Measurements from ENCODE around the gene GALNTL6. TPM values are rescaled to one million over a fixed set of nuclear protein-coding genes. Genes with fewer than 3 reads are reported as not detected.

GALNTL6 gene
- total and polyA plus RNA-seq, 2 donors (not counting 3 experiments of a cell fraction or from before 2014, with no cell fraction given): not detected

DNA sequence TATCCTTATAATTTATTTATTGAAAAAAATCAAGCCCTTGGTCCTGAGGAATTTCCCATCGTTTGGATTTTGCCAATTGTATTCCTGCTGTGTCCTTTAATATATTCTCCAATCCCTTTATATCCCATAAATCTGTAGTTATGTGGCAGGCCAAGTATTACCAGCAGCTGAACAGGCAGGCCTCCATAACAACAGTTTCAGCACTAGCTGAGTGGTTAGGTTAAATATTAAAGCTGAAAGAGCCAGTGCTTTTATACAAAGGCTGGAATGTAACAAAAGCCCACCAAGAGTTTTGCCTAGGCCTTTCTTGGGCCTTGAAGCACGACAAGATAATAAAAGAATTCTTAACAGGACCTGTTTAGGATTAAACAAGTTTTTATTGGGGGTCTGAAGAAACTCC is 988.8 kb downstream of the GALNTL6 start:
- Histone ChIP-seq H4K20me1 (replicated peaks; ENCODE audit: control insufficient read depth, extremely low read depth, insufficient read depth, low read length) (no peaks in the 10 kb centered on the region), H3K9me3 (replicated peaks; ENCODE audit: control insufficient read depth, insufficient read depth, low read length) (no peaks in the 10 kb centered on the region), H3K4me1 (ENCODE audit: control insufficient read depth, extremely low read depth, insufficient read depth, low read length) (no peaks in the 10 kb centered on the region), H2AFZ (ENCODE audit: low read depth, low read length) (no peak overlapping the region), H3K9me1 (replicated peaks; ENCODE audit: control insufficient read depth, extremely low read depth, insufficient read depth, low read length) (no peaks in the 10 kb centered on the region), H3K27me3 (ENCODE audit: control insufficient read depth in 2 of 2, insufficient read depth in 2 of 2, low read length in 2 of 2) (no peaks in the 10 kb centered on the region), H3K36me3 (ENCODE audit: control insufficient read depth in 2 of 2, extremely low read depth in 1 of 2, insufficient read depth in 2 of 2, low read length in 2 of 2) (no peaks in the 10 kb centered on the region), H3K79me2 (ENCODE audit: control insufficient read depth, insufficient read depth, low read length) (no peaks in the 10 kb centered on the region), H3K4me2 (ENCODE audit: insufficient read depth, low read length) (no peak overlapping the region), H3K27ac (ENCODE audit: insufficient read depth, low read depth, low read length) (no peak overlapping the region), H3K9ac (replicated peaks; ENCODE audit: extremely low read depth, insufficient read depth, low read length) (no peak overlapping the region), H3K4me3 (replicated peaks in 1 of 3; ENCODE audit: insufficient read depth in 1 of 3, low read depth in 1 of 3, low read length in 3 of 3) (no peak overlapping the region)
- FAIRE-seq (no peak), DNase-seq (ENCODE audit: low read depth, low spot score) (no peak)
- ChIA-PET POLR2A (no interaction called here), CTCF (no interaction called here)
- BruUV-seq (replicated peaks): no TSS peak
- TF ChIP-seq FOS (IDR thresholded peaks at IDR 0.05; ENCODE audit: borderline replicate concordance, insufficient read depth, low read length) (no peak), GATA2 (IDR thresholded peaks at IDR 0.05; ENCODE audit: insufficient read depth, insufficient read length, low read depth, low read length) (no peak), MYC (IDR thresholded peaks at IDR 0.05; ENCODE audit: low read depth, low read length) (no peak), POLR2A (IDR thresholded peaks at IDR 0.05; ENCODE audit: low read depth, low read length) (no peak), POLR2AphosphoS5 (IDR thresholded peaks at IDR 0.05; ENCODE audit: insufficient read depth, low read depth, low read length) (no peak), JUN (IDR thresholded peaks at IDR 0.05; ENCODE audit: borderline replicate concordance, insufficient read depth, insufficient read length, low read depth) (no peak)
- TF ChIP-seq, protein P1, sequence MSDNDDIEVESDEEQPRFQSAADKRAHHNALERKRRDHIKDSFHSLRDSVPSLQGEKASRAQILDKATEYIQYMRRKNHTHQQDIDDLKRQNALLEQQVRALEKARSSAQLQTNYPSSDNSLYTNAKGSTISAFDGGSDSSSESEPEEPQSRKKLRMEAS (IDR thresholded peaks at IDR 0.05; ENCODE audit: insufficient read depth, insufficient read length): no peak
- TF ChIP-seq, protein P2, sequence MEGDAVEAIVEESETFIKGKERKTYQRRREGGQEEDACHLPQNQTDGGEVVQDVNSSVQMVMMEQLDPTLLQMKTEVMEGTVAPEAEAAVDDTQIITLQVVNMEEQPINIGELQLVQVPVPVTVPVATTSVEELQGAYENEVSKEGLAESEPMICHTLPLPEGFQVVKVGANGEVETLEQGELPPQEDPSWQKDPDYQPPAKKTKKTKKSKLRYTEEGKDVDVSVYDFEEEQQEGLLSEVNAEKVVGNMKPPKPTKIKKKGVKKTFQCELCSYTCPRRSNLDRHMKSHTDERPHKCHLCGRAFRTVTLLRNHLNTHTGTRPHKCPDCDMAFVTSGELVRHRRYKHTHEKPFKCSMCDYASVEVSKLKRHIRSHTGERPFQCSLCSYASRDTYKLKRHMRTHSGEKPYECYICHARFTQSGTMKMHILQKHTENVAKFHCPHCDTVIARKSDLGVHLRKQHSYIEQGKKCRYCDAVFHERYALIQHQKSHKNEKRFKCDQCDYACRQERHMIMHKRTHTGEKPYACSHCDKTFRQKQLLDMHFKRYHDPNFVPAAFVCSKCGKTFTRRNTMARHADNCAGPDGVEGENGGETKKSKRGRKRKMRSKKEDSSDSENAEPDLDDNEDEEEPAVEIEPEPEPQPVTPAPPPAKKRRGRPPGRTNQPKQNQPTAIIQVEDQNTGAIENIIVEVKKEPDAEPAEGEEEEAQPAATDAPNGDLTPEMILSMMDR (IDR thresholded peaks at IDR 0.05; ENCODE audit: extremely low read depth in 1 of 2, insufficient read depth in 1 of 2, low read depth in 1 of 2, low read length in 2 of 2): no peak
- intact Hi-C loops (cut with micrococcal nuclease) (no loop called here), dilution Hi-C loops (cut with MboI; ENCODE audit: extremely low pct_ligation_motif_present, low sequenced_read_pairs) (no loop called here)

Measured in endothelial cell of umbilical vein (primary cell).